Fibroblast of pulmonary artery (primary cell): ENCODE measurements around the gene FOLR3.

Experiments used
- DNase-seq: peaks from one replicate; pipeline ENCODE4 v3.0.0-alpha.2; 2010; ENCODE audit warnings: low read depth
- H3K4me3 ChIP-seq: replicated peaks from 2 replicates; pipeline ENCODE4 v1.5.1; 2011; ENCODE audit warnings: low read depth, mild to moderate bottlenecking, control low read depth, low read length, moderate library complexity
- TF ChIP-seq, protein P1 (sequence below): IDR thresholded peaks from 2 replicates; pipeline ENCODE4 v1.5.1; 2011; ENCODE audit warnings: mild to moderate bottlenecking, control low read depth, low read length, inconsistent platforms; ENCODE audit errors: missing control alignments

Gene FOLR3

DNA sequence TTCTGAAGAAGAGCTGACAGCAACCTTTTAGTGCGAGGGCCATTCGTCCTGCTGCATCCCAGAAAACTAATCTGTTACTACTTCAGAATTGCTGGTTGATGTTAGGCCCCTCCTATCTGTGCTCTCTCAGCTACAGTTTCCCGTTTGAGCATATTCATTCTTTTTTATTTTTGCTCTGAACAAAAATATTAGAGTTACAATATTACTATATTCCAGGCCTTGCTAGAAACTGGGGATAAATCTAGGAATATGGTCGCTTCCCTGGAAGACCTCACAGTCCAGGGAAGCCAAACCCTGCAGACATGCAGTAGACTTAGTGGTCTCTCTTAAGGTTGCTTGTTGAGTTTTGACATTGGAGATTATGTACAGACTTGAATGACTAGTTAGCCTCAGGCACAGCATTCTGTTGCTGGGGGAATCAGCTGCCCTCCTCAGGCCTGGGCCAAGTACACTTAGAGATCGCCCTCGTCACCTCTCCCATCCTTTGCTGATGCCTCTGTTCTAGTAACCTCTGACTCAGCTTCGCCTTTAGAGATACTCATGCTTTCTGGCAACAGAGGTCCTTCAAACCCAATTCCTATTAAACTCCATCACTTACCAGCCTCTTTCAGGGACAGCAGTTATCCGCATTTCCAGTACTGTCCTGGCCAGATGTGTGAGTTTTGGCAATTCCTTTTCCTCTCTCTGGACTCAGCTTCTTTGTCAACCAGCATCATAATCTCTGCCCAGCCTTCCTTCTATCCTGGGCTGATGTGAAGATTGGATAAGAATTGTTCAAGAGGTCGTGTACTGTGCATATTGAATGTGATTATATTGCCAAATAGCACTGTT is 22.3 kb upstream of the FOLR3 start:
- peak overlapping the region; percentile 77 for H3K4me3 ChIP-seq
- DNase-seq: no peak
- TF ChIP-seq, protein P1, sequence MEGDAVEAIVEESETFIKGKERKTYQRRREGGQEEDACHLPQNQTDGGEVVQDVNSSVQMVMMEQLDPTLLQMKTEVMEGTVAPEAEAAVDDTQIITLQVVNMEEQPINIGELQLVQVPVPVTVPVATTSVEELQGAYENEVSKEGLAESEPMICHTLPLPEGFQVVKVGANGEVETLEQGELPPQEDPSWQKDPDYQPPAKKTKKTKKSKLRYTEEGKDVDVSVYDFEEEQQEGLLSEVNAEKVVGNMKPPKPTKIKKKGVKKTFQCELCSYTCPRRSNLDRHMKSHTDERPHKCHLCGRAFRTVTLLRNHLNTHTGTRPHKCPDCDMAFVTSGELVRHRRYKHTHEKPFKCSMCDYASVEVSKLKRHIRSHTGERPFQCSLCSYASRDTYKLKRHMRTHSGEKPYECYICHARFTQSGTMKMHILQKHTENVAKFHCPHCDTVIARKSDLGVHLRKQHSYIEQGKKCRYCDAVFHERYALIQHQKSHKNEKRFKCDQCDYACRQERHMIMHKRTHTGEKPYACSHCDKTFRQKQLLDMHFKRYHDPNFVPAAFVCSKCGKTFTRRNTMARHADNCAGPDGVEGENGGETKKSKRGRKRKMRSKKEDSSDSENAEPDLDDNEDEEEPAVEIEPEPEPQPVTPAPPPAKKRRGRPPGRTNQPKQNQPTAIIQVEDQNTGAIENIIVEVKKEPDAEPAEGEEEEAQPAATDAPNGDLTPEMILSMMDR: no peak

DNA sequence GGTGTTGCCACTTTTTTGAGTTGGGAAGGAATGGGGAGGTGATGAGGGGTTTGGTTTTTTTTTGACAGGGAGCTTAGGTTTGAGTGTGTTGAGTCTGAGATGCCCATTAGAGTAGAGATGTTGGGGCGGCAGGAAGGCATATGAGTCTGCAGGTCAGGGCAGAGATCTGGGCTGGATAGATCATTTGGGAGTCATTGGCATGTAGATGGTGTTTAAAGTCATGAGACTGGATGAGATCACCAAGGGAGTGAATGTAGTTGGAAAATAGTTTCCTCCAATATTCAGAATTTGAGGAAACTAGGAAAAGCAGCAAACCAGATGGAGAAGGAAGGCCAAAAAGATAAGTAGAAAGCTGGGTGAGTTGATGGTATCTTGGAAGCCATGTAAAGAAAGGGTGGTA is 21.0 kb upstream of the FOLR3 start:
- TF ChIP-seq, protein P1: no peak
- no peak overlapping the region for H3K4me3 ChIP-seq
- DNase-seq: no peak

DNA sequence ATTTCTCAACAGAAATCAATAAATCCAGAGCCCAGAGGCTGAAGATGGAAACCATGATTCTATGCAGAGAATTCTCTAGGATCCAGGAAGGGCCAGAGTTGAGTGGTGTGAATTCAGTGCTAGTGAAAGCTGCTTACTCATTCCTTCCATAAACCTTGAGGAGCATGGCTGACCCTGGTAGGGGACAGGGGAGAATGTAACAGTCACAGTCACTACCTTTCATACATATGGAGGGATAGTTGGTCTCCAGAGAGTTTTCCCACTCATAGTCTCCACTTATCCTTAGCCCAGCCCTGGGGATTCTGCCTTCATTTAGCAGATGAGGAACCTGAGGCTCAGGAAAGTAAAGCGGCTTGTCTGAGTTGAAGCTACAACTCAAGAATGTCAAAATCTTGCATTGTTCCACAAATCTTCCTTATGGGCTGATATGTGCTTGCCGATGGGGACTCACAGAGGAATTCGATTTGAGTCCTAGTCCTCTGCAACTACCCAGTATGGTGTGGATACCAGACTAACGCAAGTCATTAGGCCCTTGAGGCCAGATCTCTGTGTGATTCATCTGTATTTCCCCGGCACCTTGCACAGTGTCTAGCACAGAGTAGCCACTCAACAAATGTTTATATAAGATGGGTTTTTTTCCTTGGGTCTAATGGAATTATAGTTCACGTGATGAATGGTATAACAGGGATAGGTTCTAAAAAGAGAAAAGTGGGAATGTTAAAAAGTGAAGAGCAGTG is 19.3 kb upstream of the FOLR3 start:
- H3K4me3 ChIP-seq: no peak overlapping the region
- TF ChIP-seq, protein P1: no peak

DNA sequence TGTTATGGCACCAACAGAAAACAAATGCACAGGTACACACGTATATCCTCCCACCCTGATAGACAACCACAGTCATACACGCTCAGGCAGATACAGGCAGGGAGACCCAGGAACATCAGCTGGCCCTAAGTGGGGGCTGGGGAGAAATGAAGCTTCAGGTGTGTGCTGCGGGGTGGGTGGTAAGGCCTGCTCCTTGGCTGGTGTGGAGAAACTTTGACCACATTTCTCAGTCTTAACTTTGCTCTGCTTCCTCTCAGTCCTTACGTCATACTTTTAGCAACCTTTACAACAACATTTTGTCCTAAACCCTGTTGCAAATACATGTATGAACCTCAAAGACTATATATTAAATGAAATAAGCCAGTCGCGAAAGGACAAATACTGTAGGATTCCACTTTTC is 16.3 kb upstream of the FOLR3 start:
- DNase-seq: no peak

More for the DNA sequence above, 19.3 kb upstream of the FOLR3 start:
- DNase-seq: no peak

DNA sequence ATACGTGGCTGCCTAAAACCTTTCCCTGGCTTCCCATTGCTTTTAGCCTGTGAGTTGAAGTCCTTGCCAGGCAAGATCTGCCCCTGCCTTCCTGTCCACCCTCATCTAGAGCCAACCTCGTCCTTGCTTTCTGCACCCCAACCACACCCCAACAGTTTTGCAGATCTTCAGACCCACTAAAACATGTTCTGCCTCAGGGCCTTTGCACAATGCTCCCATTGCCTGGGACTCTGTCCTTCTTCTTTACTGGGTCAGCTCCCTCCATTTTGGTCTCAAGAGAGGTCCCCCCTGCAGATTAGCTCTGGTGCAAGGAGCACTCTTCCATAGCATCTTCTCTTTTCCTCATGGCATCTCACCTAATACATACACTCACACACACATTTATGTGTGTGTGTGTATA is 14.6 kb upstream of the FOLR3 start:
- H3K4me3 ChIP-seq: no peak overlapping the region
- TF ChIP-seq, protein P1: no peak
- DNase-seq: no peak

More for the DNA sequence above, 16.3 kb upstream of the FOLR3 start:
- no peak overlapping the region for H3K4me3 ChIP-seq
- TF ChIP-seq, protein P1: no peak

DNA sequence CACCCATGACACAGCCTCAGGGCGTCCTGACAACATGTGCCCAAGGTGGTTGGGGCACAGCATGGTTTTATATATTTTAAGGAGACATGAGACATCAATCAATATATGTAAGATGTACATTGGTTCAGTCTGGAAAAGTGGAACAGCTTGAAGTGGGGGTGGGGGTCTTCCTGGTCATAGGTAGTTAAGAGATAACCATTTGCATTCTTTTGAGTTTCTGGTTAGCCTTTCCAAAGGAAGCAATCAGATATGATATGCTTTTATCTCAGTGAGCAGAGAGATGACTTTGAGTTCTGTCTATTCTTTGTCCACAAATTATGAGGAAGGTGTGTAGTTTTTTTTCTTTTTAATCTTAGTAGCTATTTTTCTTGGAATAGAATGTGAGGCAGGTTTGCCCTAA is 12.9 kb upstream of the FOLR3 start:
- TF ChIP-seq, protein P1: no peak
- H3K4me3 ChIP-seq: no peak overlapping the region
- no peak for DNase-seq
